Stimulated activated CD4-positive, alpha-beta T cell treated with anti-CD3 and anti-CD28 coated beads, Interleukin-1b, Interleukin-23, amount 100 ng/mL, for 4 hours (primary cell): ENCODE measurements around the gene ROR2.

ENCODE experiments used
- DNase-seq, 2 donors: peaks; one replicate each; pipeline ENCODE4 v3.0.0-alpha.2; 2020; ENCODE audit warnings: low read depth in 2 of 2

ROR2 gene

GRCh38 chr9:91841591-91841990, 108.4 kb downstream of the ROR2 start:
- DNase-seq = no peak

- DNase-seq = no peak
These were observed 109.1 kb downstream of the ROR2 start for GRCh38 chr9:91840882-91841281.

- DNase-seq = no peak
These were observed 109.6 kb downstream of the ROR2 start for GRCh38 chr9:91840469-91840868.

GRCh38 chr9:91839926-91840465, 110.0 kb downstream of the ROR2 start:
- no peak for DNase-seq

- no peak for DNase-seq
These were observed 111.9 kb downstream of the ROR2 start for GRCh38 chr9:91837981-91838731.

- DNase-seq = no peak
These were observed 113.5 kb downstream of the ROR2 start for GRCh38 chr9:91836515-91836914.

GRCh38 chr9:91835632-91836031, 114.4 kb downstream of the ROR2 start:
- no peak for DNase-seq

- no peak for DNase-seq
These were observed 114.8 kb downstream of the ROR2 start for GRCh38 chr9:91835216-91835615.

GRCh38 chr9:91834740-91835139, 115.3 kb downstream of the ROR2 start:
- no peak for DNase-seq

GRCh38 chr9:91833878-91834255, 116.2 kb downstream of the ROR2 start:
- DNase-seq = no peak

GRCh38 chr9:91833096-91833877, 116.7 kb downstream of the ROR2 start:
- DNase-seq = no peak

- no peak for DNase-seq
These were observed 117.7 kb downstream of the ROR2 start for GRCh38 chr9:91832322-91832721.

GRCh38 chr9:91825866-91826265, 124.2 kb downstream of the ROR2 start:
- DNase-seq = no peak

GRCh38 chr9:91825422-91825821, 124.6 kb downstream of the ROR2 start:
- DNase-seq = no peak

- DNase-seq = no peak
These were observed 125.3 kb downstream of the ROR2 start for GRCh38 chr9:91824601-91825305.

GRCh38 chr9:91824151-91824550, 125.9 kb downstream of the ROR2 start:
- DNase-seq = no peak

GRCh38 chr9:91820949-91821880, 128.8 kb downstream of the ROR2 start:
- no peak for DNase-seq

- no peak for DNase-seq
These were observed 129.8 kb downstream of the ROR2 start for GRCh38 chr9:91820126-91820750.

GRCh38 chr9:91818647-91819403, 131.2 kb downstream of the ROR2 start:
- no peak for DNase-seq

- DNase-seq = no peak
These were observed 131.8 kb downstream of the ROR2 start for GRCh38 chr9:91818225-91818585.
